AG09319 (cell line): ENCODE data around the gene PACS2.
"Not testable (repeated sequence)": the region's sequence is repeated elsewhere in the genome, so short reads cannot be mapped to it uniquely, and the experiment has no call there.

Experiments
- DNase-seq: peaks from one replicate; pipeline ENCODE4 v3.0.0-alpha.2; 2010; ENCODE audit warnings: low read depth; ENCODE audit errors: extremely low read depth
- CTCF ChIP-seq: IDR thresholded peaks from 2 replicates; pipeline ENCODE4 v1.5.1; 2011; ENCODE audit warnings: low read depth, mild to moderate bottlenecking, inconsistent platforms, low read length, moderate library complexity

The PACS2 gene

GRCh38 chr14:105301103-105301914, 13.2 kb upstream of the PACS2 start:
- TF ChIP-seq CTCF, result no peak
- peak; percentile 80 for DNase-seq

- not testable (repeated sequence) for DNase-seq
These were observed 12.7 kb upstream of the PACS2 start for GRCh38 chr14:105301915-105302249.

- no peak for TF ChIP-seq CTCF
- no peak for DNase-seq
These were observed 10.6 kb upstream of the PACS2 start for GRCh38 chr14:105303949-105304348.

- TF ChIP-seq CTCF, result no peak
- no peak for DNase-seq
These were observed 10.0 kb upstream of the PACS2 start for GRCh38 chr14:105304565-105304964.

- DNase-seq, result no peak
- no peak for TF ChIP-seq CTCF
These were observed 9.2 kb upstream of the PACS2 start for GRCh38 chr14:105305345-105305744.

- no peak for TF ChIP-seq CTCF
- DNase-seq, result no peak
These were observed 8.8 kb upstream of the PACS2 start for GRCh38 chr14:105305791-105306190.

GRCh38 chr14:105307052-105307727, 7.4 kb upstream of the PACS2 start:
- no peak for DNase-seq
- no peak for TF ChIP-seq CTCF
